HL-60 (cell line): ENCODE measurements around the gene ANKH.

Experiments
- CTCF ChIP-seq: IDR thresholded peaks from one replicate; pipeline ENCODE4 v1.5.1; 2011; ENCODE audit warnings: low read length, control low read depth, inconsistent platforms; ENCODE audit not compliant: insufficient read depth
- POLR2AphosphoS5 ChIP-seq: IDR thresholded peaks from 2 replicates; pipeline ENCODE4 v1.6.1; 2012; ENCODE audit warnings: low read depth

GRCh38 chr5:14744296-14745187 lies 127.0 kb downstream of the ANKH start:
- no peak for TF ChIP-seq CTCF
- no peak for TF ChIP-seq POLR2AphosphoS5
